Endothelial cell (in vitro differentiated cells): ENCODE measurements around the gene IFT22. TPM values are rescaled to one million over a fixed set of nuclear protein-coding genes. Genes with fewer than 3 reads are reported as not detected.
"Not testable (repeated sequence)": the region's sequence is repeated elsewhere in the genome, so short reads cannot be mapped to it uniquely, and the experiment has no call there.

Experiments
- DNase-seq: peaks from one replicate; pipeline ENCODE4 v3.0.0; 2021; ENCODE audit warnings: low spot score
- H3K27ac Mint-ChIP-seq: one replicate; pipeline ENCODE4 v1.8.0; 2021; ENCODE audit warnings: mixed read lengths, inconsistent platforms; ENCODE audit not compliant: unreplicated experiment
- H3K27me3 Mint-ChIP-seq: one replicate; pipeline ENCODE4 v1.8.0; 2021; ENCODE audit warnings: mild to moderate bottlenecking, moderate library complexity, mixed read lengths, inconsistent platforms; ENCODE audit not compliant: unreplicated experiment
- H3K36me3 Mint-ChIP-seq: one replicate; pipeline ENCODE4 v1.8.0; 2021; ENCODE audit warnings: mild to moderate bottlenecking, low read depth, mixed read lengths, inconsistent platforms; ENCODE audit not compliant: unreplicated experiment
- H3K4me1 Mint-ChIP-seq: one replicate; pipeline ENCODE4 v1.8.0; 2021; ENCODE audit warnings: mild to moderate bottlenecking, mixed read lengths, inconsistent platforms; ENCODE audit not compliant: unreplicated experiment
- H3K4me3 Mint-ChIP-seq: one replicate; pipeline ENCODE4 v1.8.0; 2021; ENCODE audit warnings: mild to moderate bottlenecking, mixed read lengths, inconsistent platforms; ENCODE audit not compliant: unreplicated experiment
- H3K9me3 Mint-ChIP-seq: one replicate; pipeline ENCODE4 v1.8.0; 2021; ENCODE audit warnings: mixed read lengths, inconsistent platforms; ENCODE audit not compliant: unreplicated experiment
- total RNA-seq: library from RNA; stranded (reverse); fragmentation: NEBNext Ultra II Directional; extraction: Animal tissue kit (Norgen Biotek cat#: 25700); gene quantifications from one replicate; pipeline ENCODE4 v1.2.1, GENCODE V29; 2021; ENCODE audit not compliant: unreplicated experiment
- TF ChIP-seq, protein P1 (sequence below): fragments of 200-600 bp; sonication (generic); IDR thresholded peaks from one replicate; pipeline ENCODE4 v1.5.0; 2021; ENCODE audit warnings: antibody characterized with exemption; ENCODE audit not compliant: unreplicated experiment

Gene IFT22
- total RNA-seq, 1 donor from 2014 or later: 25.8 TPM

- Mint-ChIP-seq H3K27me3 (peaks cover 4% of the 10 kb centered on the region), H3K27ac (no peak overlapping the region), H3K4me3 (no peak overlapping the region), H3K36me3 (no peaks in the 10 kb centered on the region), H3K4me1 (no peaks in the 10 kb centered on the region), H3K9me3 (no peaks in the 10 kb centered on the region)
- TF ChIP-seq, protein P1, sequence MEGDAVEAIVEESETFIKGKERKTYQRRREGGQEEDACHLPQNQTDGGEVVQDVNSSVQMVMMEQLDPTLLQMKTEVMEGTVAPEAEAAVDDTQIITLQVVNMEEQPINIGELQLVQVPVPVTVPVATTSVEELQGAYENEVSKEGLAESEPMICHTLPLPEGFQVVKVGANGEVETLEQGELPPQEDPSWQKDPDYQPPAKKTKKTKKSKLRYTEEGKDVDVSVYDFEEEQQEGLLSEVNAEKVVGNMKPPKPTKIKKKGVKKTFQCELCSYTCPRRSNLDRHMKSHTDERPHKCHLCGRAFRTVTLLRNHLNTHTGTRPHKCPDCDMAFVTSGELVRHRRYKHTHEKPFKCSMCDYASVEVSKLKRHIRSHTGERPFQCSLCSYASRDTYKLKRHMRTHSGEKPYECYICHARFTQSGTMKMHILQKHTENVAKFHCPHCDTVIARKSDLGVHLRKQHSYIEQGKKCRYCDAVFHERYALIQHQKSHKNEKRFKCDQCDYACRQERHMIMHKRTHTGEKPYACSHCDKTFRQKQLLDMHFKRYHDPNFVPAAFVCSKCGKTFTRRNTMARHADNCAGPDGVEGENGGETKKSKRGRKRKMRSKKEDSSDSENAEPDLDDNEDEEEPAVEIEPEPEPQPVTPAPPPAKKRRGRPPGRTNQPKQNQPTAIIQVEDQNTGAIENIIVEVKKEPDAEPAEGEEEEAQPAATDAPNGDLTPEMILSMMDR: no peak
- no peak for DNase-seq
Observed at GRCh38 chr7:101287032-101287431, 34.6 kb downstream of the IFT22 start.

DNA sequence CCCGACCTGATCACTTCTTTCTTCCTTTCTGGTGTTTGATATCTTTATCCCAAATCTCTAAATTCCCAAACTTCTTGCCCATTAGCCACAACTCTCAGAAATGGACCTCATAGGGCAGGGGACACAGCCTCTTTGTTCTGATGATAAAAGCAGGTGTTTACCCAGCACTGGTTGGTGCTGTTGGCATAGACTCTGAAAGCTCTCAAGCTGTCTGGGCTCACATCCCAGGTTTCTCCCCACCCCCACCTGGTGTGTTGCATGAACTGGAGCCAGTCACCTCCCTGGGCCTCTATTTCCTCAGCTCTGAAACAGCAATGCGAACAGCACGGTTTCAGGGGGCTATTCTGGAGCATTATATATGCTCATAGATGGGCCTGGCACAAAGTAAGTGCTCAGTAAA is 35.7 kb downstream of the IFT22 start:
- not testable (repeated sequence) for H3K27me3 Mint-ChIP-seq, H3K27ac Mint-ChIP-seq, H3K36me3 Mint-ChIP-seq, DNase-seq, H3K9me3 Mint-ChIP-seq, H3K4me1 Mint-ChIP-seq, H3K4me3 Mint-ChIP-seq

DNA sequence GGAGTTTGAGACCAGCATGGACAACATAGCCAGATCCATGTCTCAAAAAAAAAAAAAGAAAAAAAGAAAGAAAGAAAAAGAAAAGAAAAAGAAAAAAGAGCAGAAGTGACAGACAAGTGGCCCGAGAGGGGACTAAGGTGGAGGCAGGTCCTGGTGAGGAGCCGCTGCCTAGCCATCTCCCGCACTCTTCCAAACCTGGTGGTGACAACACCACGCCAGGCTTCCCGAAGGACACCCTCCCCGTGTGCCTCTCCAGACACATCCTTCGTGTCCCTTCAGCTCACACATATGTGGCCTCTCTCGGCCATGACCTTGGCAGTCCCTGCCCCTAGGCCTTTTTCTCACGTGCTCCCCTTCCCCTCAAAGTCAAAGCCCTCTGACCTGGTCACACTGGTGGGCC is 36.4 kb downstream of the IFT22 start:
- Mint-ChIP-seq H3K36me3 (no peaks in the 10 kb centered on the region), H3K27ac (no peak overlapping the region), H3K27me3 (peaks cover 4% of the 10 kb centered on the region), H3K4me3 (no peak overlapping the region), H3K4me1 (no peaks in the 10 kb centered on the region), H3K9me3 (no peaks in the 10 kb centered on the region)
- TF ChIP-seq, protein P1: no peak
- DNase-seq: no peak

GRCh38 chr7:101280912-101281311 is 40.7 kb downstream of the IFT22 start:
- H3K4me1 Mint-ChIP-seq, H3K27me3 Mint-ChIP-seq, H3K36me3 Mint-ChIP-seq, DNase-seq, H3K4me3 Mint-ChIP-seq, H3K27ac Mint-ChIP-seq, H3K9me3 Mint-ChIP-seq: not testable (repeated sequence)

DNA sequence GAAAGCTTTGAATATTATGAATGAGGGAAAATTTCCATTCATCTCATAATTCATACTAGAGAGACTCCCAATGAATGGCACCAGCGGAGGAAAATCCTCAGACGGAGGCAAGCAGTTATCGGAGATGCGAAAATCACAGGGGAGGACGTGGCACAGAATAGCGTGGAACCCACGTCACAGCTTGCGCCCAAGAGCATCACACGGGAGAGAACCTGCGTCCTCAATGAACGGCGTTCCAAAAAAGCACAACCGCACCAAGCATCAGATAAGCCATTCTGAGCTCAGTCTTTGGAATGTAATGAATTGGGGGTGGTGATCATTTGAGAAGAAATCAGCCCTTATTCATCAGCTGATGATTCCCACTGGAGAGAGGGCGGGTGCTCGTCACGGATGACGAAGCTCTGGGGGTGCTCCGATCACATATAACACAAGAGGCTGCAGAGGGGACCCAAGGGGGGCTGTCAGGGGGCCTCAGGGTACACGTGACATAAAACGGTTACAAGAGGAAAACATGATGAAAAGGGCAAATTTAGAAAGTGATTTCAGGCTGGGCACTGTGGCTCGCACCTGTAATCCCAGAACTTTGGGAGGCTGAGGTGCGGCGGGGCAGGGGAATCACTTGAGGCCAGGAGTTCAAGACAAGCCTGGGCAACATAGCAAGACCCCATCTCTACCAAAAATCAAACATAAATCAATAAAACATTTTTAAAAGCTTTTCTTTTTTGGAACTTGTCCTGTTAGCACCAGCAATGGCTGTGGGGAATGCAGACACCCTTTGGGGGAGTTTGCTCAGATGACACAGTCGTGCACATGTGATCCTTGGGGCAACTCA is 42.9 kb downstream of the IFT22 start:
- Mint-ChIP-seq H3K36me3 (peaks cover 4% of the 10 kb centered on the region), H3K4me3 (no peak overlapping the region), H3K4me1 (no peaks in the 10 kb centered on the region), H3K27ac (no peak overlapping the region), H3K27me3 (peaks cover 6% of the 10 kb centered on the region), H3K9me3 (no peaks in the 10 kb centered on the region)
- TF ChIP-seq, protein P1: no peak
- DNase-seq: no peak

- TF ChIP-seq, protein P1: no peak
- H3K4me1 Mint-ChIP-seq: no peaks in the 10 kb centered on the region
- DNase-seq: no peak
- no peak overlapping the region for H3K4me3 Mint-ChIP-seq
- H3K27ac Mint-ChIP-seq: no peak overlapping the region
- no peaks in the 10 kb centered on the region for H3K9me3 Mint-ChIP-seq
- H3K36me3 Mint-ChIP-seq: peaks cover 4% of the 10 kb centered on the region
- H3K27me3 Mint-ChIP-seq: peaks cover 6% of the 10 kb centered on the region
Observed at GRCh38 chr7:101277155-101277554, 44.5 kb downstream of the IFT22 start.
